ENCODE data around the gene NEUROD6.

The NEUROD6 gene

DNA sequence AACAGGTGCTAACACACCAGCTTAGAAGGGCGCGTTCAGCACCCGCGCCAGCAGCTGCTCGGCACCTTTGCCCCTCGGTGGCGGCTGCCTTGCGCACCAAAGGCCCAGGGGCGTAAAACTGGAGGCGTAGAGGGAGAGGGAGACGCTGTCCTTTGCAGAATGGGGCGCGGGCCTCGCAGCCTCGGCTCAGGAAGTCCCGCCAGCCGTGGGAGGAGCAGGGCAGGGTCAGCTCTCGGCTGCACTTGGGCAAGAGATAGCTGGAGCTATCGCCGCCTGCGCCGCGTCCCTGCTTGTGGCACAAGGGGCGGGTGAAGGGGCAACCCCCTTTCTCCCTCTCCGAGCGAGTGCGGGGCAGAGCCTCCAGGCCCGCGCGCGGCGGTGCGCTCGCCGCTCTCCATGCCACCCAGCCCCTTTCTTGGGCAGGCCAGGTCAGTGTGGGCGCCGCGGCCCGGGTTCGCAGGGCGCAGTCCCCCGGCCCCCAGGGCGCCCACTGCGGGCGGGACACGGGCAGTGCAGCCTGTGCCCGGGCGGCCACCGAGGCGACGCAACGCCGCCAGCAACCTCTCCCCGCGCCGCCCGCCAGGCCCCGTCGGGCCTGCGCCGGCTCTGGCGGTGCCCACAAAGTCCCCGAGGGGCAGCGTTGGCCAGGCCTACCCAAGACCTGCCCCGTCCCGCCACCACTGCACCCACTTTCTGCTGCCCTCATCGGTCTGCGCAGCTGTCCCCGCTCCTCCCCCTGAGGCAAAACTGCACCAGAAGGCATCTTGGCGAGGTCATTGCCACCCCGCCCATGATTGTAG, 4.1 kb downstream of the NEUROD6 start:
- H3K4me2 ChIP-seq (ENCODE audit: low read depth, low read length) = no peak overlapping the region
- no peak overlapping the region for H3K27ac ChIP-seq (ENCODE audit: low read length)
- no peaks in the 10 kb centered on the region for H3K9me3 ChIP-seq (replicated peaks; ENCODE audit: insufficient read depth, low read length)
- no peak overlapping the region for H3K9ac ChIP-seq (ENCODE audit: low read length)
- no peaks in the 10 kb centered on the region for H3K9me2 ChIP-seq (replicated peaks; ENCODE audit: insufficient read depth, low read length)
- no peak overlapping the region for H2AFZ ChIP-seq (ENCODE audit: low read length)
- no peaks in the 10 kb centered on the region for H3K79me2 ChIP-seq (ENCODE audit: low read length)
- H3K27me3 ChIP-seq (replicated peaks; ENCODE audit: insufficient read depth, low read length) = no peaks in the 10 kb centered on the region
- TF ChIP-seq EZH2 (optimal IDR thresholded peaks at IDR 0.05; ENCODE audit: low read depth, low read length) (no peak), EZH2phosphoT487 (IDR thresholded peaks at IDR 0.05; ENCODE audit: low read length) (no peak)
- TF ChIP-seq, protein P1, sequence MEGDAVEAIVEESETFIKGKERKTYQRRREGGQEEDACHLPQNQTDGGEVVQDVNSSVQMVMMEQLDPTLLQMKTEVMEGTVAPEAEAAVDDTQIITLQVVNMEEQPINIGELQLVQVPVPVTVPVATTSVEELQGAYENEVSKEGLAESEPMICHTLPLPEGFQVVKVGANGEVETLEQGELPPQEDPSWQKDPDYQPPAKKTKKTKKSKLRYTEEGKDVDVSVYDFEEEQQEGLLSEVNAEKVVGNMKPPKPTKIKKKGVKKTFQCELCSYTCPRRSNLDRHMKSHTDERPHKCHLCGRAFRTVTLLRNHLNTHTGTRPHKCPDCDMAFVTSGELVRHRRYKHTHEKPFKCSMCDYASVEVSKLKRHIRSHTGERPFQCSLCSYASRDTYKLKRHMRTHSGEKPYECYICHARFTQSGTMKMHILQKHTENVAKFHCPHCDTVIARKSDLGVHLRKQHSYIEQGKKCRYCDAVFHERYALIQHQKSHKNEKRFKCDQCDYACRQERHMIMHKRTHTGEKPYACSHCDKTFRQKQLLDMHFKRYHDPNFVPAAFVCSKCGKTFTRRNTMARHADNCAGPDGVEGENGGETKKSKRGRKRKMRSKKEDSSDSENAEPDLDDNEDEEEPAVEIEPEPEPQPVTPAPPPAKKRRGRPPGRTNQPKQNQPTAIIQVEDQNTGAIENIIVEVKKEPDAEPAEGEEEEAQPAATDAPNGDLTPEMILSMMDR (IDR thresholded peaks at IDR 0.05; ENCODE audit: low read length) = no peak
- H3F3A ChIP-seq (ENCODE audit: insufficient read depth, low read length) = no peaks in the 10 kb centered on the region
- no peak for DNase-seq
- no peaks in the 10 kb centered on the region for H3K4me1 ChIP-seq (ENCODE audit: low read length)
- no peaks in the 10 kb centered on the region for H4K20me1 ChIP-seq (ENCODE audit: insufficient read depth, low read length)
- no peaks in the 10 kb centered on the region for H3K36me3 ChIP-seq (replicated peaks; ENCODE audit: insufficient read depth, low read length)
- no peak overlapping the region for H3K4me3 ChIP-seq (ENCODE audit: low read length)

DNA sequence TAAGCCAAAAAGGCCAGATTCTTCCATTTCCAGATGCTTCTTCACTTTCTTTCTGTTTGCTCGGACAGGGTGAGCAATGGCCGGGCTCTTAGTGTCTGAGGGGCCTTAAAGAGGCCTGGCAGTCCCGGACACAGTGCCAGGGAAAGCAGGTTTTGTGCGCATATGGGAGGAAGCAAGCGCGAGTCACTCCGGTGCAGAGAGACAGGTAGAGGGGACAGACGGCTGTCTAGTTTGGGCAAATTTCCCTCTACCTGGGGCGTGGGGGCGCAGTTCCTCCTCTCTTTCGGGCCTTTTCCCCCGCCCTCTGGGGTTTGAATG, 4.7 kb downstream of the NEUROD6 start:
- Histone ChIP-seq H3K4me1 (ENCODE audit: low read length) (no peaks in the 10 kb centered on the region), H3K27ac (ENCODE audit: low read length) (no peak overlapping the region), H3K4me2 (ENCODE audit: low read depth, low read length) (no peak overlapping the region), H3K36me3 (replicated peaks; ENCODE audit: insufficient read depth, low read length) (no peaks in the 10 kb centered on the region), H3K4me3 (ENCODE audit: low read length) (no peak overlapping the region), H3K9me3 (replicated peaks; ENCODE audit: insufficient read depth, low read length) (no peaks in the 10 kb centered on the region), H2AFZ (ENCODE audit: low read length) (no peak overlapping the region), H3F3A (ENCODE audit: insufficient read depth, low read length) (no peaks in the 10 kb centered on the region), H4K20me1 (ENCODE audit: insufficient read depth, low read length) (no peaks in the 10 kb centered on the region), H3K9ac (ENCODE audit: low read length) (no peak overlapping the region), H3K9me2 (replicated peaks; ENCODE audit: insufficient read depth, low read length) (no peaks in the 10 kb centered on the region), H3K79me2 (ENCODE audit: low read length) (no peaks in the 10 kb centered on the region), H3K27me3 (replicated peaks; ENCODE audit: insufficient read depth, low read length) (no peaks in the 10 kb centered on the region)
- TF ChIP-seq EZH2 (optimal IDR thresholded peaks at IDR 0.05; ENCODE audit: low read depth, low read length) = no peak
- TF ChIP-seq, protein P1 (IDR thresholded peaks at IDR 0.05; ENCODE audit: low read length) = no peak
- TF ChIP-seq EZH2phosphoT487 (IDR thresholded peaks at IDR 0.05; ENCODE audit: low read length) = no peak
- DNase-seq = no peak

DNA sequence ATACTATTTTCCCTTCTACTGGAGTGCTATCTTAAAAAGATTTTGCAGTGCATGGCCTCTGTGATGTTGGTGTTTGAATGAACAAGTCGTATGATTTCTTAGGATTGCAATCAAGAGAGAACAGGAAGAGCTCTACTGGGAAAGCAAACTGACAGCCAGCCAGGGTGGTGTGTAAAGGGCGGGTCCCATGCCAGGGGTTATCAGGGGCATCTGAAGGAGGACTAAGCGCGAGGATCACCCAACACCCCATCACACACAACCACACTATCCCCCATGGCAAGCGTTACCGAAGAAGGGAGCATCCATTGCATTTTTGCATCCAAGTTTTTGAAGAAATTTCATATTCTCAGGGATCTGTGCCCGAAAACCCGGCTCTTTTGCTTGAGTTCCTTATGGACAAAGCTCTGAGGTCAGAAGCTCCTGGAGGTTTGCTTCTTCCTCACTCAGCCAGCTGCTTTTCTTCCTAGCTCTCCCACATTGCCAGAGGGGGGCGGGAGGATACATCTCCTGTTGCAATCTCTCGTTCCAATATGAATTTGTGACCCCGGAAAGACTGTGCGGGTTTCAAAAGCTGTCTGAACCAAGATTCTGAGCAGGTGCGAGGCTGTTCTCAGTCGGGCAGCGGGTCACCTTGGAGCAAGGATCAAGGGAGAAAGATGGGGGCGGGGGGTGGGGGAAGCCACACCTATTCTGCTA, 5.2 kb downstream of the NEUROD6 start:
- no peaks in the 10 kb centered on the region for H3K9me2 ChIP-seq (replicated peaks; ENCODE audit: insufficient read depth, low read length)
- DNase-seq = no peak
- H3K4me3 ChIP-seq (ENCODE audit: low read length) = no peak overlapping the region
- TF ChIP-seq EZH2phosphoT487 (IDR thresholded peaks at IDR 0.05; ENCODE audit: low read length) (no peak), EZH2 (optimal IDR thresholded peaks at IDR 0.05; ENCODE audit: low read depth, low read length) (no peak)
- TF ChIP-seq, protein P1 (IDR thresholded peaks at IDR 0.05; ENCODE audit: low read length) = no peak
- no peak overlapping the region for H3K4me2 ChIP-seq (ENCODE audit: low read depth, low read length)
- H3K36me3 ChIP-seq (replicated peaks; ENCODE audit: insufficient read depth, low read length) = no peaks in the 10 kb centered on the region
- no peaks in the 10 kb centered on the region for H3K4me1 ChIP-seq (ENCODE audit: low read length)
- H2AFZ ChIP-seq (ENCODE audit: low read length) = no peak overlapping the region
- no peaks in the 10 kb centered on the region for H3K27me3 ChIP-seq (replicated peaks; ENCODE audit: insufficient read depth, low read length)
- H3K9ac ChIP-seq (ENCODE audit: low read length) = no peak overlapping the region
- no peak overlapping the region for H3K27ac ChIP-seq (ENCODE audit: low read length)
- no peaks in the 10 kb centered on the region for H3F3A ChIP-seq (ENCODE audit: insufficient read depth, low read length)
- no peaks in the 10 kb centered on the region for H3K79me2 ChIP-seq (ENCODE audit: low read length)
- no peaks in the 10 kb centered on the region for H3K9me3 ChIP-seq (replicated peaks; ENCODE audit: insufficient read depth, low read length)
- H4K20me1 ChIP-seq (ENCODE audit: insufficient read depth, low read length) = no peaks in the 10 kb centered on the region
